K562 (cell line): Measurements from ENCODE around the gene TERB1. TPM values are rescaled to one million over a fixed set of nuclear protein-coding genes. Genes with fewer than 3 reads are reported as not detected.

ENCODE experiments used
- AFF4 ChIP-seq: sonication (generic); formaldehyde crosslinking; IDR thresholded peaks from 2 replicates; pipeline ENCODE4 v1.8.0; 2023; ENCODE audit warnings: mild to moderate bottlenecking, missing genetic modification reagents
- BMI1 ChIP-seq: fragments of 150-350 bp; IDR thresholded peaks from 2 replicates; pipeline ENCODE4 v1.6.1; 2014; ENCODE audit warnings: low read length
- CCAR2 ChIP-seq: fragments of 200-400 bp; formaldehyde crosslinking; IDR thresholded peaks from 2 replicates; pipeline ENCODE4 v1.6.1; 2017; ENCODE audit warnings: mild to moderate bottlenecking, low read depth, low read length
- HEY1 ChIP-seq: fragments of 250-450 bp; sonication (Bioruptor Pico); IDR thresholded peaks from 2 replicates; pipeline ENCODE4 v1.5.0; 2020; ENCODE audit warnings: mild to moderate bottlenecking, moderate library complexity, borderline replicate concordance
- KLF10 ChIP-seq: fragments of 250-450 bp; sonication (Bioruptor Pico); IDR thresholded peaks from 2 replicates; pipeline ENCODE4 v1.6.1; 2021; ENCODE audit warnings: matching md5 sums
- MIER1 ChIP-seq: fragments of 450-650 bp; IDR thresholded peaks from 2 replicates; pipeline ENCODE4 v1.6.1; 2016; ENCODE audit warnings: antibody characterized with exemption, mild to moderate bottlenecking, low read depth
- NCOA4 ChIP-seq: fragments of 450-650 bp; IDR thresholded peaks from 2 replicates; pipeline ENCODE4 v1.6.1; 2018; ENCODE audit warnings: mild to moderate bottlenecking; ENCODE audit not compliant: partially characterized antibody
- PATZ1 ChIP-seq: fragments of 250-450 bp; sonication (Bioruptor Pico); IDR thresholded peaks from 2 replicates; pipeline ENCODE4 v1.5.0; 2020; ENCODE audit warnings: mild to moderate bottlenecking, borderline replicate concordance
- POLR2B ChIP-seq: fragments of 450-650 bp; IDR thresholded peaks from 2 replicates; pipeline ENCODE4 v1.6.1; 2018; ENCODE audit warnings: low read depth; ENCODE audit not compliant: partially characterized antibody
- SMAD2 ChIP-seq: fragments of 150-350 bp; IDR thresholded peaks from 2 replicates; pipeline ENCODE4 v1.6.1; 2014; ENCODE audit warnings: low read depth, mild to moderate bottlenecking, low read length
- SMAD4 ChIP-seq: fragments of 250-450 bp; sonication (Bioruptor Pico); conservative IDR thresholded peaks from 2 replicates; pipeline ENCODE4 v1.8.0; 2021; ENCODE audit warnings: inconsistent platforms, mild to moderate bottlenecking, moderate library complexity
- STAG1 ChIP-seq: sonication (generic); formaldehyde crosslinking; IDR thresholded peaks from 2 replicates; pipeline ENCODE4 v1.5.0; 2020; ENCODE audit warnings: missing genetic modification reagents, borderline replicate concordance
- THRAP3 ChIP-seq: fragments of 450-650 bp; IDR thresholded peaks from 2 replicates; pipeline ENCODE4 v1.6.1; 2016; ENCODE audit warnings: mild to moderate bottlenecking, inconsistent platforms, borderline replicate concordance
- THRB ChIP-seq: fragments of 450-650 bp; formaldehyde crosslinking; conservative IDR thresholded peaks from 2 replicates; pipeline ENCODE4 v1.4.0; 2022; ENCODE audit warnings: mild to moderate bottlenecking, missing genetic modification characterization
- ZBTB2 ChIP-seq: fragments of 450-650 bp; IDR thresholded peaks from 2 replicates; pipeline ENCODE4 v1.6.1; 2016; ENCODE audit warnings: antibody characterized with exemption
- ZKSCAN8 ChIP-seq: fragments of 200-800 bp; sonication (Bioruptor generic); IDR thresholded peaks from 2 replicates; pipeline ENCODE4 v1.6.1; 2016; ENCODE audit warnings: missing genetic modification characterization, missing compliant biosample characterization
- polyA plus RNA-seq, 8 experiments: library from polyadenylated mRNA; depleted of rRNA in 4 of 8; stranded (reverse) in 5 of 8; unstranded in 3 of 8; fragments of >200 nt; fragmentation: Nextera tagmentation in 2 of 8; fragmentation: Illumina TruSeq in 1 of 8; extraction: Ambion mirVana in 2 of 8; extraction: Trizol in 1 of 8; gene quantifications; 2 replicates each; pipeline versions ENCODE4 v1.2.1 to v1.2.3, GENCODE V29; 2011 to 2014; ENCODE audit warnings: inconsistent platforms in 1 of 8, missing spikeins in 1 of 8
- total RNA-seq, 7 experiments: library from RNA; depleted of rRNA in 6 of 7; stranded (reverse); fragments of >200 nt in 6 of 7; fragmentation: Illumina TruSeq in 2 of 7; extraction: Trizol in 2 of 7; gene quantifications; 2 replicates each; pipeline versions ENCODE4 v1.2.1 to v1.2.3, GENCODE V29; 2011 to 2021; ENCODE audit warnings: low replicate concordance in 1 of 7

Gene TERB1
- total and polyA plus RNA-seq, 9 of the 15 experiments (the other 6 are each of a cell fraction or from before 2014, with no cell fraction given), result not detected

GRCh38 chr16:66751303-66751991, 49.9 kb downstream of the TERB1 start, which contains the start of gene DYNC1LI2 (continued):
- no peak for TF ChIP-seq PATZ1 (CRISPR knock-in tag)
- no peak for TF ChIP-seq MIER1
- no peak for TF ChIP-seq HEY1 (CRISPR knock-in tag)
- TF ChIP-seq SMAD4 (CRISPR knock-in tag), result peak; percentile 73; the same call in 1 of the 2 replicates
- TF ChIP-seq AFF4 (CRISPR knock-in tag), result no peak
- TF ChIP-seq POLR2B, result peak; percentile 51
- TF ChIP-seq KLF10, result no peak
- TF ChIP-seq BMI1, result no peak
- TF ChIP-seq SMAD2, result no peak
- no peak for TF ChIP-seq THRB (CRISPR knock-in tag)
- TF ChIP-seq ZKSCAN8 (CRISPR knock-in tag), result no peak
- peak; percentile 31; the same call in 1 of the 2 replicates for TF ChIP-seq STAG1
- TF ChIP-seq THRAP3, result no peak
- TF ChIP-seq ZBTB2, result no peak
- no peak for TF ChIP-seq NCOA4
- no peak for TF ChIP-seq CCAR2
